Measurements from ENCODE around the gene RCVRN.

The RCVRN gene

DNA sequence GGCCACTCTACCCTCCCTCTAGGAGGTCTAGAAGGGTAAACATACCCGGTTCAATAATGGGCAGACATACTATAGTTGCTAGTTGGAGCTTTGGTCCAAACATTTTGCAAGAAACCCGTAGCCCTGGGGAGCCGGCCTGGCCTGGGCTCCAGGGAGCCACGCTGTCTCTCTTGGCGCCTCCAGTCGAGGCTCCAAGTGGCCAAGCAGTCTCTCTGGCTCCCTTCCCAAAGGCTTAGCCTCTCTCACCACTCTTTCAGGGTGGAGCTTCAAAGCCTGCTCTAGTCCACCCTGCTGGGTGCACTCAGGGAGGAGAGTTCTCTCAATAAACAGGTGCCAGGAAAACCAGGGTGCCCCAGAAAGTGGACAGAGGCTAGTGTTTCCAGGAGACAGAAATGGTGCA, 32.2 kb downstream of the RCVRN start:
- DNase-seq: no peak
- in situ Hi-C loops (cut with HindIII; ENCODE audit: low pct_ligation_motif_present, low pct_unique_long_range_greater_than_20kb, low sequenced_read_pairs): no loop called here

DNA sequence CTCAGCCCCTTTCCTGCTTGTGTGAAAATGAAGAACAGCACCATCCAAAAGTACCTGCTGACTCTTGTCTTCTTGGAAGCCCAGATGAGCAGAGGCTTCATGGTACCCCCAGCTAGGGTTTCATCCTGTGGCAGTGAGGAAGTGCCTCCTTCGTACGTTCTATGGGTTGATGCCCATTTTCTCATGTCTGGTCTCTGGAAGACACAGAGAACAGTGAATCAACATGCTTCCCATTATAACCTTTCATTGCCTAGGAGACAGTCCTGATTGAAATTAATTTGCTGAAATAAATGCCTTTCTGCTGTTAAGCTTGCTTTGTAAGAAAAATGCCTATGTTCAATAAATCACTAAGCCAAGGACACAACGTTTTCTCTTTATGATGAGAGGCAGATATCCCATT, 36.5 kb downstream of the RCVRN start:
- in situ Hi-C loops (cut with HindIII; ENCODE audit: low pct_ligation_motif_present, low pct_unique_long_range_greater_than_20kb, low sequenced_read_pairs): no loop called here
- DNase-seq: no peak

DNA sequence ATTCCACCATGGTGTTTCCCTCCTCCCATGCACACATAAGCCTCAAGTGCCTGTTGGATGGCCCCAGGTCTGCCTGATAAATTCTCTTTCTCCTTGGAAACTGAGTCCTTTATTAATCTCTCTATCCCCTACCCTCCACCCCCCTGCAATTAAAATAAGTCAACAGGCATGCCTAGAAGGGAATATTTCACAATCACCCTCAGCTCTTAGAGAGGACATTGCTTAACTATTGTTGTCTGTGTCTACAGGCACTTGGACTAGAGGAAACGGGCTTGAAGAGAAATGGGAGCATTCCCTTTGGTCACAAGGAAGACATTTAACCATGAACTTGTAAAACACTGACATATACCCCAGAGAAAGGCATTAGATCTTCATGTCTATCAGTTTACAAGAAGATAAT, 39.5 kb downstream of the RCVRN start:
- DNase-seq: no peak
- in situ Hi-C loops (cut with HindIII; ENCODE audit: low pct_ligation_motif_present, low pct_unique_long_range_greater_than_20kb, low sequenced_read_pairs): no loop called here

GRCh38 chr17:9862949-9863348, 42.1 kb downstream of the RCVRN start:
- no peak for DNase-seq
- in situ Hi-C loops (cut with HindIII; ENCODE audit: low pct_ligation_motif_present, low pct_unique_long_range_greater_than_20kb, low sequenced_read_pairs): no loop called here

DNA sequence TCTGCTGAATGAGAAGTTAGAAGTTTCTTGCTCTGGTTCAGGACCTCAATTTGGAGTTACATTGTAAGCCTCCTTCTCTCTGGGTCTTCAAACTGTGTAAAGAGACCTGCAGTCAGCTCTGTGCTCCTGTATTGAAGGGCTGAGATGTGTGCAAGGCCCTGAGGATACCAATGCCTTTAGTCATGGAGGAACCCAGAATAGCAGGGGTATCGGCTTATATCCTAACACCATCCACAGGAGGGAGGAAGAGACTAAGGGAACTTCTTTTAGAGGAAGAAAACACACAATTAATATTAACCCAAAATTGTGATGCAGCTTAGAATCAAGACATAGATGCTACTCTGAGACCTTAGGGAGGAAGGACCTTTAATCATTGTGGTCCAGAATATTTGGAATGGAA, 42.9 kb downstream of the RCVRN start:
- in situ Hi-C loops (cut with HindIII; ENCODE audit: low pct_ligation_motif_present, low pct_unique_long_range_greater_than_20kb, low sequenced_read_pairs): no loop called here
- peak; percentile 11 for DNase-seq

DNA sequence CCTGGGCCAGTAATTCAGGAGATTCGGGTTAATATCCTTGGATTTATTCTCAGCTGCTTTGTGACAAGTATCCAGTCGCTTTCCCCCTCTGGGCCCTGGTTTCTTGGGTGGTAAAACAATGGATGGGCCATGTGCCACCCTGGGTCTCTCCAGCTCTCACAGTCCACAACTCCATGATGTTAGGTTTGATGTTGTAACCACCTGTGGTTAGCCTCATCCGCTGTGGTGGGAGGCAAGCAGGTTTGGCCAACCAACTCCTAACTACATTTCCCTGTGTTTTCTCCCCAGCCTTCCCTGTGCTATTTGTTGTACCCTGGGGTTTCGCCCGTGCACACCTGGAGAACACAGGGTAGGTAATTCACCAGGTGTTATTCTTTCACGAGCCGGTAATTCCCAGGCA, 44.2 kb downstream of the RCVRN start:
- in situ Hi-C loops (cut with HindIII; ENCODE audit: low pct_ligation_motif_present, low pct_unique_long_range_greater_than_20kb, low sequenced_read_pairs): no loop called here
- no peak for DNase-seq

GRCh38 chr17:9859781-9860180, 45.3 kb downstream of the RCVRN start:
- in situ Hi-C loops (cut with HindIII; ENCODE audit: low pct_ligation_motif_present, low pct_unique_long_range_greater_than_20kb, low sequenced_read_pairs): no loop called here
- DNase-seq: no peak

GRCh38 chr17:9855036-9855435, 50.0 kb downstream of the RCVRN start:
- in situ Hi-C loops (cut with HindIII; ENCODE audit: low pct_ligation_motif_present, low pct_unique_long_range_greater_than_20kb, low sequenced_read_pairs): no loop called here

GRCh38 chr17:9854255-9854654, 50.8 kb downstream of the RCVRN start:
- no peak for DNase-seq
- in situ Hi-C loops (cut with HindIII; ENCODE audit: low pct_ligation_motif_present, low pct_unique_long_range_greater_than_20kb, low sequenced_read_pairs): no loop called here

More at GRCh38 chr17:9855036-9855435, 50.0 kb downstream of the RCVRN start:
- DNase-seq: no peak

- in situ Hi-C loops (cut with HindIII; ENCODE audit: low pct_ligation_motif_present, low pct_unique_long_range_greater_than_20kb, low sequenced_read_pairs): no loop called here
- no peak for DNase-seq
Measured at GRCh38 chr17:9850151-9850550, 54.9 kb downstream of the RCVRN start.

Data from ACHN (cell line).